GM21423 (cell line): Measurements from ENCODE around the gene VPREB1.
"Not testable (repeated sequence)": the region's sequence is repeated elsewhere in the genome, so short reads cannot be mapped to it uniquely, and the experiment has no call there.

Experiments
- ATAC-seq: cut with Tn5 transposase; IDR thresholded peaks from one replicate; pipeline ENCODE4 v1.9.1; 2021; ENCODE audit warnings: mild to moderate bottlenecking, moderate library complexity; ENCODE audit not compliant: unreplicated experiment

Gene VPREB1

GRCh38 chr22:22213231-22213630, 31.4 kb upstream of the VPREB1 start:
- no peak for ATAC-seq

GRCh38 chr22:22214819-22215329, 29.7 kb upstream of the VPREB1 start:
- ATAC-seq, result no peak

- no peak for ATAC-seq
Observed at GRCh38 chr22:22215659-22216449, 28.7 kb upstream of the VPREB1 start.

GRCh38 chr22:22216450-22216959, 28.1 kb upstream of the VPREB1 start:
- no peak for ATAC-seq

- ATAC-seq, result no peak
Observed at GRCh38 chr22:22218302-22218701, 26.3 kb upstream of the VPREB1 start.

- no peak for ATAC-seq
Observed at GRCh38 chr22:22219140-22219996, 25.2 kb upstream of the VPREB1 start.

- ATAC-seq, result not testable (repeated sequence)
Observed at GRCh38 chr22:22221043-22221442, 23.5 kb upstream of the VPREB1 start.

- no peak for ATAC-seq
Observed at GRCh38 chr22:22226448-22227187, 18.0 kb upstream of the VPREB1 start.

- no peak for ATAC-seq
Observed at GRCh38 chr22:22228421-22228820, 16.2 kb upstream of the VPREB1 start.

GRCh38 chr22:22228921-22229320, 15.7 kb upstream of the VPREB1 start:
- no peak for ATAC-seq

- ATAC-seq, result no peak
Observed at GRCh38 chr22:22229683-22230420, 14.7 kb upstream of the VPREB1 start.

GRCh38 chr22:22230438-22230837, 14.1 kb upstream of the VPREB1 start:
- no peak for ATAC-seq

GRCh38 chr22:22233081-22233480, 11.5 kb upstream of the VPREB1 start:
- ATAC-seq, result no peak

- ATAC-seq, result no peak
Observed at GRCh38 chr22:22235558-22235957, 9.0 kb upstream of the VPREB1 start.

GRCh38 chr22:22237521-22237920, 7.1 kb upstream of the VPREB1 start:
- no peak for ATAC-seq

GRCh38 chr22:22239311-22239939, 5.2 kb upstream of the VPREB1 start:
- no peak for ATAC-seq

GRCh38 chr22:22241554-22241898, 3.1 kb upstream of the VPREB1 start:
- no peak for ATAC-seq

- ATAC-seq, result no peak
Observed at GRCh38 chr22:22242488-22242887, 2.1 kb upstream of the VPREB1 start.

- no peak for ATAC-seq
Observed at GRCh38 chr22:22243033-22243680, 1.4 kb upstream of the VPREB1 start.
